ENCODE results near the gene IQCF5.
"Not testable (repeated sequence)": the region's sequence is repeated elsewhere in the genome, so short reads cannot be mapped to it uniquely, and the experiment has no call there.

Gene IQCF5

DNA sequence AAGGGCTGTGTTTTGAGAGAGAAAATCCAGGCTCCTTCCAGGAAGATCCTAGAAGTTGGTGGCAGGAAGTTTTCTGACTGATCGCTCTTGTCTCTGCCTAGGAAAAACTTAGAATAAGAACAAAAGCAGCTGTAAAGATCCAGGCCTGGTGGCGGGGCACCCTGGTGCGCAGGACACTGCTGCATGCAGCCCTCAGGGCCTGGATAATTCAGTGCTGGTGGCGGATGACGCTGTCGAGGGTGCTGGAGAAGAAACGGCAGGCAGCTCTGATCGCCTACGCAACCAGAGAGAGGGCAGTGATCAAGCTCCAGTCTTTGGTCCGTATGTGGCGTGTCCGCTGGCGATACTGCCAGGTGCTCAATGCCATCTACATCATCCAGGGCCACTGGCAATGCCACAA lies 12.5 kb downstream of the IQCF5 start:
- no peak for DNase-seq

- DNase-seq = no peak
These were observed 14.4 kb downstream of the IQCF5 start, which contains the start of gene IQCF2 for GRCh38 chr3:51860703-51861665. Gene IQCF2, plus strand, starts transcription at chr3:51861615. Its CDS starts 52 bp downstream, at chr3:51861667.

DNA sequence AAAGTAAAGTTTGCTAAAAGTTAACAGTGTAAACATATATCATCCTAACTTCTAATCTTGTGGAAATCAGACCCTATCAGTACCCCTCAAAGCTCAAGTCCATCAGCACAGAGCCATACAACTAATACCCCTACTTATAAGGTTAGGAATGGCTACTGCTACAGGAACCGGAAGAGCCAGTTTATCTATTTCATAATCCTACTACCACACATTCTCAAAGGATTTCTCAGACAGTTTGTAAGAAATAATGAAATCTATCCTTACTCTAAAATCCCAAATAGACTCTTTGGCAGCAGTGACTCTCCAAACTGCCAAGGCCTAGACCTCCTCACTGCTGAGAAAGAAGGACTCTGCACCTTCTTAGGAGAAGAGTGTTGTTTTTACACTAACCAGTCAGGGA lies 20.0 kb downstream of the IQCF5 start:
- not testable (repeated sequence) for DNase-seq

DNA sequence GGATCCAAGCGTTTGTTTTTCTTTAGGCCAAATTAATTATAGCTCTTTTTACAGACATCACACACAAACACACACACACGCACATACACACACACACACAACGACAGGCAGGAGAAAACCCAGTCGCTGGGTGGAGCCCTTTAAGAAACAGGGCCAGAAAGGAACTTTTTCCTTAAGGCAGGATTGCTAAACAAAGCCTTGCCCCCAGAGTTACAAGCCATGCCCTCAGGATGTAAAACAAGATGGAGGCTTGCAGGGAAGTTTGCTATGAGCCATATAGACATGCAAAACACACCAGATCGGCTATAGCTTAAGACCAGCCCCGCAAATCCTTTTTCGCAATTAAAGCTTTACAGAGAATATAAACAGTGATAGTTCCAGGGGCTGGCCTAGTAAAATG lies 30.3 kb downstream of the IQCF5 start:
- DNase-seq = no peak

DNA sequence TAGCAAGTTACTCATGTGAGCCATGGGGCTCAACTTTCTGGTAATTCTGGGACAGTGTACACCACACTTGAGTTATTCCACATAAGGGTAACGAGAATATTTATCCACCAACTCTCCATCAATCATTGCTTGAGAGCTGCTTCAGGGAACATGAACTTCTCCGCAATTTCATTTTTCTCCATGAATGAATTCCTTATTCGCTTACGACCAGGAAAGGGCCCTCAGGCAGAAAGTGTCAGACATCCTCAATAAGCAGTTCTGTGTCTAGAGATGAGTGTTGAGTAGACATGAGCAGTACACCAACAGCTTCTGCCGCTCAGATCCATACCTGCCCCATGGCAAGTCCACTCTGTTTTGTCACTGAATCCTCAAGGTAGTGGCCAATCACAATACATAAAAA lies 38.8 kb downstream of the IQCF5 start:
- DNase-seq = no peak

- no peak for DNase-seq
These were observed 44.5 kb downstream of the IQCF5 start for GRCh38 chr3:51830836-51831385.

- no peak for DNase-seq
These were observed 45.1 kb downstream of the IQCF5 start for GRCh38 chr3:51830345-51830744.

DNA sequence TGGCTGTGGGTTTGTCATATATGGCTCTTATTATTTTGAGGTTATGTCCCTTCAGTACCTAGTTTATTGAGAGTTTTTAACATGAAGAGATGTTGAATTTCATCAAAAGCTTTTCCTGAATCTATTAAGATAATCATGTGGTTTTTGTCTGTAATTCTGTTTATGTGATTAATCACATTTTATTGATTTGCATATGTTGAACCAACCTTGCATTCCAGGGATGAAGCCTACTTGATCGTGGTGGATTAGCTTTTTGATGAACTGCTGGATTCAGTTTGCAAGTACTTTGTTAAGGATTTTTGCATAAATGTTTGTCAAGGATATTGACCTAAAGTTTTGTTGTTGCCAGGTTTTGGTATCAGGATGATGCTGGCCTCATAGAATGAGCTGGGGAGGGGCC lies 47.1 kb downstream of the IQCF5 start:
- no peak for DNase-seq
